Neural cell (in vitro differentiated cells): ENCODE results near the gene AQP2. TPM values are rescaled to one million over a fixed set of nuclear protein-coding genes. Genes with fewer than 3 reads are reported as not detected.

Source experiments
- H2AFZ ChIP-seq: fragments of 200-600, 300-800 bp; sonication (generic), shearing (Covaris generic); 2 replicates; pipeline ENCODE4 v1.6.0; 2014; ENCODE audit warnings: low read depth, mild to moderate bottlenecking, antibody characterized with exemption, low read length, moderate library complexity
- H3F3A ChIP-seq: fragments of 200-600 bp; shearing (Covaris generic); 2 replicates; pipeline ENCODE4 v1.6.1; 2016; ENCODE audit warnings: mild to moderate bottlenecking, moderate library complexity, mixed read lengths, antibody characterized with exemption, low read length; ENCODE audit not compliant: insufficient read depth, poor library complexity, severe bottlenecking
- H3K27ac ChIP-seq: fragments of 200-600, 300-800 bp; sonication (generic), shearing (Covaris generic); 2 replicates; pipeline ENCODE4 v1.5.1; 2014; ENCODE audit warnings: mild to moderate bottlenecking, low read length, moderate library complexity
- H3K27me3 ChIP-seq: fragments of 300-800, 200-600 bp; sonication (generic), shearing (Covaris generic); 2 replicates; pipeline ENCODE4 v1.6.0; 2014; ENCODE audit warnings: mild to moderate bottlenecking, low read depth, low read length, moderate library complexity; ENCODE audit not compliant: insufficient read depth
- H3K36me3 ChIP-seq: fragments of 300-800, 200-600 bp; sonication (generic), shearing (Covaris generic); 2 replicates; pipeline ENCODE4 v1.5.1; 2014; ENCODE audit warnings: mild to moderate bottlenecking, antibody characterized with exemption, low read length, moderate library complexity; ENCODE audit not compliant: insufficient read depth
- H3K4me2 ChIP-seq: fragments of 300-800, 200-600 bp; sonication (generic), shearing (Covaris generic); 2 replicates; pipeline ENCODE4 v1.6.0; 2014; ENCODE audit warnings: mild to moderate bottlenecking, low read length
- H3K4me3 ChIP-seq: fragments of 300-800, 200-600 bp; sonication (generic), shearing (Covaris generic); 2 replicates; pipeline ENCODE4 v1.5.1; 2014; ENCODE audit warnings: mild to moderate bottlenecking, low read length, moderate library complexity
- H3K79me2 ChIP-seq: fragments of 200-600 bp; shearing (Covaris generic); replicated peaks from 2 replicates; pipeline ENCODE4 v1.6.0; 2014; ENCODE audit warnings: mild to moderate bottlenecking, low read length, moderate library complexity; ENCODE audit not compliant: insufficient read depth
- H3K9ac ChIP-seq: fragments of 300-800, 200-600 bp; sonication (generic), shearing (Covaris generic); 2 replicates; pipeline ENCODE4 v1.6.1; 2016; ENCODE audit warnings: mild to moderate bottlenecking, low read length, mixed read lengths
- H3K9me2 ChIP-seq: fragments of 200-600 bp; shearing (Covaris generic); 2 replicates; pipeline ENCODE4 v1.6.1; 2016; ENCODE audit warnings: mild to moderate bottlenecking, low read length, mixed read lengths; ENCODE audit not compliant: insufficient read depth
- H3K9me3 ChIP-seq: fragments of 200-600, 300-800 bp; sonication (generic), shearing (Covaris generic); 2 replicates; pipeline ENCODE4 v1.6.1; 2016; ENCODE audit warnings: mild to moderate bottlenecking, mixed run types, low read length, moderate library complexity, mixed read lengths
- H4K20me1 ChIP-seq: fragments of 200-600 bp; shearing (Covaris generic); 2 replicates; pipeline ENCODE4 v1.6.1; 2016; ENCODE audit warnings: mild to moderate bottlenecking, mixed run types; ENCODE audit not compliant: insufficient read depth
- CTCF ChIP-seq: fragments of 450-650 bp; IDR thresholded peaks from 2 replicates; pipeline ENCODE4 v1.5.1; 2014; ENCODE audit warnings: antibody characterized with exemption, mild to moderate bottlenecking, moderate library complexity; ENCODE audit not compliant: poor library complexity, severe bottlenecking
- EP300 ChIP-seq: fragments of 450-650 bp; conservative IDR thresholded peaks from 2 replicates; pipeline ENCODE4 v1.6.1; 2014; ENCODE audit warnings: antibody characterized with exemption, mild to moderate bottlenecking, moderate library complexity; ENCODE audit not compliant: poor library complexity, severe bottlenecking
- EZH2 ChIP-seq: fragments of 200-600, 300-800 bp; shearing (Covaris generic), sonication (generic); IDR thresholded peaks from 2 replicates; pipeline ENCODE4 v1.6.1; 2014; ENCODE audit warnings: antibody characterized with exemption, low read length, borderline replicate concordance, mild to moderate bottlenecking; ENCODE audit not compliant: insufficient read depth, poor library complexity, severe bottlenecking
- MXI1 ChIP-seq: fragments of 450-650 bp; conservative IDR thresholded peaks from 2 replicates; pipeline ENCODE4 v1.6.1; 2014; ENCODE audit warnings: antibody characterized with exemption, mild to moderate bottlenecking; ENCODE audit not compliant: poor library complexity, severe bottlenecking
- POLR2AphosphoS5 ChIP-seq: IDR thresholded peaks from 2 replicates; pipeline ENCODE4 v1.6.1; 2012
- RAD21 ChIP-seq: fragments of 450-650 bp; conservative IDR thresholded peaks from 2 replicates; pipeline ENCODE4 v1.6.1; 2014; ENCODE audit warnings: antibody characterized with exemption, mild to moderate bottlenecking, moderate library complexity
- REST ChIP-seq: IDR thresholded peaks from 2 replicates; pipeline ENCODE4 v1.6.1; 2012; ENCODE audit warnings: borderline replicate concordance
- SMC3 ChIP-seq: fragments of 450-650 bp; conservative IDR thresholded peaks from 2 replicates; pipeline ENCODE4 v1.6.1; 2014; ENCODE audit warnings: antibody characterized with exemption, mild to moderate bottlenecking, moderate library complexity; ENCODE audit not compliant: poor library complexity
- TAF1 ChIP-seq: IDR thresholded peaks from 2 replicates; pipeline ENCODE4 v1.6.1; 2012; ENCODE audit warnings: low read depth
- polyA plus RNA-seq: library from polyadenylated mRNA; depleted of rRNA; stranded (reverse); fragments of >200 nt; gene quantifications from 2 replicates; pipeline ENCODE4 v1.2.3, GENCODE V29; 2014

AQP2 gene
- polyA plus RNA-seq, 1 donor from 2014 or later: not detected

- H3K36me3 ChIP-seq: no peaks in the 10 kb centered on the region
Observed at GRCh38 chr12:49990273-49990672, 39.7 kb downstream of the AQP2 start.

GRCh38 chr12:49998453-49998852 is 47.9 kb downstream of the AQP2 start:
- Histone ChIP-seq H3K27me3 (no peaks in the 10 kb centered on the region), H3K4me2 (no peak overlapping the region), H3K79me2 (no peaks in the 10 kb centered on the region), H3K9ac (no peak overlapping the region), H3K4me3 (no peak overlapping the region), H4K20me1 (no peaks in the 10 kb centered on the region), H3K9me2 (no peaks in the 10 kb centered on the region), H3K9me3 (no peaks in the 10 kb centered on the region), H3K36me3 (no peaks in the 10 kb centered on the region), H3K27ac (no peak overlapping the region), H2AFZ (no peak overlapping the region), H3F3A (no peaks in the 10 kb centered on the region)
- no peak for TF ChIP-seq POLR2AphosphoS5
- TF ChIP-seq CTCF: no peak
- TF ChIP-seq RAD21: no peak
- no peak for TF ChIP-seq SMC3
- TF ChIP-seq EP300: no peak
- no peak for TF ChIP-seq MXI1
- no peak for TF ChIP-seq TAF1

More at GRCh38 chr12:49990273-49990672, 39.7 kb downstream of the AQP2 start:
- TF ChIP-seq POLR2AphosphoS5: no peak
- TF ChIP-seq CTCF: no peak
- no peak for TF ChIP-seq TAF1
- no peak for TF ChIP-seq MXI1
- no peak for TF ChIP-seq SMC3
- no peak for TF ChIP-seq EZH2
- TF ChIP-seq RAD21: no peak
- no peak for TF ChIP-seq EP300
- no peak for TF ChIP-seq REST
- Histone ChIP-seq H3K4me2 (no peak overlapping the region), H3K9me3 (no peaks in the 10 kb centered on the region), H2AFZ (no peak overlapping the region), H4K20me1 (no peaks in the 10 kb centered on the region), H3K9ac (no peak overlapping the region), H3K4me3 (no peak overlapping the region), H3K27ac (no peak overlapping the region), H3K9me2 (no peaks in the 10 kb centered on the region), H3K27me3 (no peaks in the 10 kb centered on the region), H3F3A (no peaks in the 10 kb centered on the region), H3K79me2 (no peaks in the 10 kb centered on the region)
